SK-N-SH (cell line): ENCODE measurements around the gene METTL26. TPM values are rescaled to one million over a fixed set of nuclear protein-coding genes. Genes with fewer than 3 reads are reported as not detected.

Experiments used
- CTCF ChIA-PET: fragments of 300-600, 350-600 bp; formaldehyde crosslinking; extraction: SDS; loops from one replicate; lab custom pipeline; 2021; lab: Yijun Ruan, JAX
- POLR2A ChIA-PET: fragments of 350-600 bp; sonication (Branson Sonifier 250); formaldehyde crosslinking; extraction: SDS; loops from one replicate; lab custom pipeline; 2020; ENCODE audit warnings: antibody characterized with exemption, inconsistent platforms; lab: Yijun Ruan, JAX
- DNase-seq: peaks from one replicate; pipeline ENCODE4 v3.0.0; 2012
- H2AFZ ChIP-seq: fragments of 200-600 bp; sonication (generic); 2 replicates; pipeline ENCODE4 v1.8.1; 2016; ENCODE audit warnings: antibody characterized with exemption, mild to moderate bottlenecking, low read depth
- H3F3A ChIP-seq: fragments of 200-600 bp; sonication (generic); replicated peaks from 2 replicates; pipeline ENCODE3; 2016; ENCODE audit warnings: antibody characterized with exemption, mild to moderate bottlenecking; ENCODE audit not compliant: insufficient read depth
- H3K27ac ChIP-seq, 2 experiments: fragments of 200-500 bp in 1 of 2; fragments of 200-600 bp in 1 of 2; sonication (Bioruptor generic) in 1 of 2; sonication (generic), shearing (Covaris generic) in 1 of 2; 2 replicates each; pipeline versions ENCODE4 v1.5.1 to v1.6.1; 2014 to 2016; ENCODE audit warnings: low read depth in 2 of 2, inconsistent platforms in 1 of 2, low read length in 1 of 2, mild to moderate bottlenecking in 1 of 2, mixed read lengths in 1 of 2
- H3K27me3 ChIP-seq: fragments of 200-600 bp; sonication (generic), shearing (Covaris generic); 2 replicates; pipeline ENCODE4 v1.6.1; 2016; ENCODE audit warnings: mixed run types; ENCODE audit not compliant: insufficient read depth
- H3K36me3 ChIP-seq, 2 experiments: fragments of 200-500 bp in 1 of 2; fragments of 200-600 bp in 1 of 2; sonication (Bioruptor generic) in 1 of 2; sonication (generic) in 1 of 2; replicated peaks in 1 of 2; 2 replicates each; pipeline versions ENCODE3 to v1.5.1; 2014 to 2016; ENCODE audit warnings: low read length in 1 of 2, mild to moderate bottlenecking in 1 of 2; ENCODE audit not compliant: insufficient read depth in 2 of 2, control insufficient read depth in 1 of 2
- H3K4me1 ChIP-seq, 2 experiments: fragments of 200-500 bp in 1 of 2; fragments of 200-600 bp in 1 of 2; sonication (Bioruptor generic) in 1 of 2; sonication (generic), shearing (Covaris generic) in 1 of 2; 2 replicates each; pipeline versions ENCODE4 v1.5.1 to v1.6.1; 2014 to 2016; ENCODE audit warnings: low read depth in 1 of 2, low read length in 1 of 2, mixed run types in 1 of 2; ENCODE audit not compliant: insufficient read depth in 2 of 2, control insufficient read depth in 1 of 2
- H3K4me2 ChIP-seq: fragments of 200-600 bp; sonication (generic), shearing (Covaris generic); 2 replicates; pipeline ENCODE4 v1.6.1; 2017; ENCODE audit warnings: mixed run types
- H3K4me3 ChIP-seq, 2 experiments: fragments of 200-500 bp in 1 of 2; fragments of 200-600 bp in 1 of 2; sonication (Bioruptor generic) in 1 of 2; sonication (generic), shearing (Covaris generic) in 1 of 2; 2 replicates each; pipeline versions ENCODE4 v1.5.1 to v1.8.1; 2014 to 2016; ENCODE audit warnings: low read depth in 2 of 2, inconsistent platforms in 1 of 2, low read length in 1 of 2, mild to moderate bottlenecking in 1 of 2, mixed read lengths in 1 of 2, moderate library complexity in 1 of 2
- H3K79me2 ChIP-seq: fragments of 200-600 bp; sonication (generic); 2 replicates; pipeline ENCODE4 v1.8.1; 2017; ENCODE audit warnings: mild to moderate bottlenecking; ENCODE audit not compliant: insufficient read depth
- H3K9ac ChIP-seq: fragments of 200-600 bp; sonication (generic); 2 replicates; pipeline ENCODE4 v1.6.1; 2017; ENCODE audit warnings: mixed run types
- H3K9me2 ChIP-seq: fragments of 200-600 bp; sonication (generic); 2 replicates; pipeline ENCODE4 v1.6.1; 2017; ENCODE audit warnings: mixed run types
- H3K9me3 ChIP-seq: fragments of 200-600 bp; sonication (generic); 2 replicates; pipeline ENCODE4 v1.6.1; 2017; ENCODE audit warnings: mixed run types, mild to moderate bottlenecking, moderate library complexity
- H4K20me1 ChIP-seq: fragments of 200-600 bp; sonication (generic); 2 replicates; pipeline ENCODE4 v1.6.1; 2017; ENCODE audit warnings: mild to moderate bottlenecking, mixed run types; ENCODE audit not compliant: insufficient read depth
- ELF1 ChIP-seq: IDR thresholded peaks from 2 replicates; pipeline ENCODE4 v1.4.0; 2012
- FOXM1 ChIP-seq: IDR thresholded peaks from 2 replicates; pipeline ENCODE4 v1.4.0; 2012; ENCODE audit warnings: low read depth, mild to moderate bottlenecking
- GABPA ChIP-seq: IDR thresholded peaks from 2 replicates; pipeline ENCODE4 v1.4.0; 2012; ENCODE audit warnings: low read depth, mild to moderate bottlenecking
- MXI1 ChIP-seq: IDR thresholded peaks from 2 replicates; pipeline ENCODE4 v1.6.1; 2012; ENCODE audit warnings: mild to moderate bottlenecking, low read depth, low read length, improper control_type of control experiment
- NFIC ChIP-seq: IDR thresholded peaks from 2 replicates; pipeline ENCODE4 v1.4.0; 2012; ENCODE audit warnings: borderline replicate concordance
- NRF1 ChIP-seq: IDR thresholded peaks from 2 replicates; pipeline ENCODE4 v1.6.1; 2012; ENCODE audit warnings: low read depth, mild to moderate bottlenecking, low read length
- RAD21 ChIP-seq: IDR thresholded peaks from 2 replicates; pipeline ENCODE4 v1.6.1; 2012; ENCODE audit warnings: mild to moderate bottlenecking, low read length
- TAF1 ChIP-seq: IDR thresholded peaks from 2 replicates; pipeline ENCODE4 v1.6.1; 2012; ENCODE audit warnings: low read depth, mild to moderate bottlenecking, low read length, moderate library complexity, borderline replicate concordance
- TCF12 ChIP-seq: IDR thresholded peaks from 2 replicates; pipeline ENCODE4 v1.4.0; 2012
- WGBS: methylation state at CpG from one replicate; pipeline ENCODE4 v1.1.6; 2017; ENCODE audit warnings: low lambda C conversion rate; 5-methylcytosine and 5-hydroxymethylcytosine counted together
- polyA plus RNA-seq, 3 experiments: library from polyadenylated mRNA; depleted of rRNA; stranded (reverse); fragments of >200 nt; gene quantifications; 2 replicates each; pipeline ENCODE4 v1.2.3, GENCODE V29; 2012
- TF ChIP-seq, protein P1 (sequence below): fragments of 150-350 bp; IDR thresholded peaks from 2 replicates; pipeline ENCODE4 v1.6.1; 2017; ENCODE audit warnings: antibody characterized with exemption, low read length, low read depth, borderline replicate concordance
- TF ChIP-seq, protein P2 (sequence below): IDR thresholded peaks from 2 replicates; pipeline ENCODE4 v1.6.1; 2012; ENCODE audit warnings: mild to moderate bottlenecking, low read depth, low read length, moderate library complexity
- TF ChIP-seq, protein P3 (sequence below): IDR thresholded peaks from 2 replicates; pipeline ENCODE4 v1.4.0; 2012; ENCODE audit warnings: low read depth, borderline replicate concordance
- TF ChIP-seq, protein P4 (sequence below): fragments of 200-600 bp; sonication (generic); IDR thresholded peaks from 2 replicates; pipeline ENCODE4 v1.6.1; 2017; ENCODE audit warnings: antibody characterized with exemption, mild to moderate bottlenecking, moderate library complexity
- TF ChIP-seq, protein P5 (sequence below): fragments of 150-350 bp; IDR thresholded peaks from 2 replicates; pipeline ENCODE4 v1.6.1; 2016; ENCODE audit warnings: mild to moderate bottlenecking, low read depth, low read length
- TF ChIP-seq, protein P6 (sequence below): IDR thresholded peaks from 2 replicates; pipeline ENCODE4 v1.4.0; 2012; ENCODE audit warnings: low read depth, borderline replicate concordance

The METTL26 gene
- polyA plus RNA-seq, 1 of the 3 experiments (the other 2 are of a cell fraction) = 167 TPM

DNA sequence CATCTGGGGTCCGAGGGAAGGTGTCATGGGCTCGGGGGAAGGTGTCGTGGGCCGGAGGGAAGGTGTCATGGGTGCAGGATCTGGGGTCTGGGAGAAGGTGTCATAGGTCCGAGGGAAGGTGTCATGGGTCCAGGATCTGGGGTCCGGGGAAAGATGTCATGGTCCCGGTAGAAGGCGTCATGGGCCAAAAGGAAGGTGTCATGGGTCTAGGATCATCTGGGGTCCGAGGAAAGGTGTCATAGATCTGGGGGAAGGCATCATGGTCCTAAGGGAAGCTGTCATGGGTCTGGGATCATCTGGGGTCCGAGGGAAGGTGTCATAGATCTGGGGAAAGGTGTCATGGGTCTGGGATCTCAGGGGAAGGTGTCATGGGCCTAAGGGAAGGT lies 45.3 kb downstream of the METTL26 start:
- WGBS = 34% methylated on average over 10 of the region's 10 CpGs
- POLR2A ChIA-PET = interaction anchor here (1.0 kb wide), 1 partner anchor 46 kb away, joined by 4 read pairs; the partner anchor contains the start of gene METTL26
- CTCF ChIA-PET = interaction anchor here (0.8 to 1.3 kb wide), 6 partner anchors 10 to 57 kb away, joined by 3 to 7 read pairs (median 3); no protein-coding TSS in a partner anchor

More for the DNA sequence above, 45.3 kb downstream of the METTL26 start:
- Histone ChIP-seq H3K27me3 (no peaks in the 10 kb centered on the region), H3K4me1 (peaks cover 17 to 31% of the 10 kb centered on the region in 2 experiments; a peak in 2 of 4 replicates), H3K79me2 (peaks cover 76% of the 10 kb centered on the region), H3K36me3 (peaks cover 0 to 3% of the 10 kb centered on the region in 2 experiments), H2AFZ (no peak overlapping the region), H3K9ac (peak overlapping the region; percentile 81), H4K20me1 (peaks cover 45% of the 10 kb centered on the region), H3K4me2 (peak overlapping the region; percentile 100), H3F3A (peaks cover 20% of the 10 kb centered on the region), H3K27ac (no peak overlapping the region)
- TF ChIP-seq, protein P1, sequence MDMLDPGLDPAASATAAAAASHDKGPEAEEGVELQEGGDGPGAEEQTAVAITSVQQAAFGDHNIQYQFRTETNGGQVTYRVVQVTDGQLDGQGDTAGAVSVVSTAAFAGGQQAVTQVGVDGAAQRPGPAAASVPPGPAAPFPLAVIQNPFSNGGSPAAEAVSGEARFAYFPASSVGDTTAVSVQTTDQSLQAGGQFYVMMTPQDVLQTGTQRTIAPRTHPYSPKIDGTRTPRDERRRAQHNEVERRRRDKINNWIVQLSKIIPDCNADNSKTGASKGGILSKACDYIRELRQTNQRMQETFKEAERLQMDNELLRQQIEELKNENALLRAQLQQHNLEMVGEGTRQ = no peak
- TF ChIP-seq, protein P2, sequence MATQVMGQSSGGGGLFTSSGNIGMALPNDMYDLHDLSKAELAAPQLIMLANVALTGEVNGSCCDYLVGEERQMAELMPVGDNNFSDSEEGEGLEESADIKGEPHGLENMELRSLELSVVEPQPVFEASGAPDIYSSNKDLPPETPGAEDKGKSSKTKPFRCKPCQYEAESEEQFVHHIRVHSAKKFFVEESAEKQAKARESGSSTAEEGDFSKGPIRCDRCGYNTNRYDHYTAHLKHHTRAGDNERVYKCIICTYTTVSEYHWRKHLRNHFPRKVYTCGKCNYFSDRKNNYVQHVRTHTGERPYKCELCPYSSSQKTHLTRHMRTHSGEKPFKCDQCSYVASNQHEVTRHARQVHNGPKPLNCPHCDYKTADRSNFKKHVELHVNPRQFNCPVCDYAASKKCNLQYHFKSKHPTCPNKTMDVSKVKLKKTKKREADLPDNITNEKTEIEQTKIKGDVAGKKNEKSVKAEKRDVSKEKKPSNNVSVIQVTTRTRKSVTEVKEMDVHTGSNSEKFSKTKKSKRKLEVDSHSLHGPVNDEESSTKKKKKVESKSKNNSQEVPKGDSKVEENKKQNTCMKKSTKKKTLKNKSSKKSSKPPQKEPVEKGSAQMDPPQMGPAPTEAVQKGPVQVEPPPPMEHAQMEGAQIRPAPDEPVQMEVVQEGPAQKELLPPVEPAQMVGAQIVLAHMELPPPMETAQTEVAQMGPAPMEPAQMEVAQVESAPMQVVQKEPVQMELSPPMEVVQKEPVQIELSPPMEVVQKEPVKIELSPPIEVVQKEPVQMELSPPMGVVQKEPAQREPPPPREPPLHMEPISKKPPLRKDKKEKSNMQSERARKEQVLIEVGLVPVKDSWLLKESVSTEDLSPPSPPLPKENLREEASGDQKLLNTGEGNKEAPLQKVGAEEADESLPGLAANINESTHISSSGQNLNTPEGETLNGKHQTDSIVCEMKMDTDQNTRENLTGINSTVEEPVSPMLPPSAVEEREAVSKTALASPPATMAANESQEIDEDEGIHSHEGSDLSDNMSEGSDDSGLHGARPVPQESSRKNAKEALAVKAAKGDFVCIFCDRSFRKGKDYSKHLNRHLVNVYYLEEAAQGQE = no peak
- TF ChIP-seq NRF1 = no peak
- no peak for TF ChIP-seq TCF12
- TF ChIP-seq, protein P3, sequence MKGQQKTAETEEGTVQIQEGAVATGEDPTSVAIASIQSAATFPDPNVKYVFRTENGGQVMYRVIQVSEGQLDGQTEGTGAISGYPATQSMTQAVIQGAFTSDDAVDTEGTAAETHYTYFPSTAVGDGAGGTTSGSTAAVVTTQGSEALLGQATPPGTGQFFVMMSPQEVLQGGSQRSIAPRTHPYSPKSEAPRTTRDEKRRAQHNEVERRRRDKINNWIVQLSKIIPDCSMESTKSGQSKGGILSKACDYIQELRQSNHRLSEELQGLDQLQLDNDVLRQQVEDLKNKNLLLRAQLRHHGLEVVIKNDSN = no peak
- TF ChIP-seq FOXM1 = no peak
- TF ChIP-seq, protein P4, sequence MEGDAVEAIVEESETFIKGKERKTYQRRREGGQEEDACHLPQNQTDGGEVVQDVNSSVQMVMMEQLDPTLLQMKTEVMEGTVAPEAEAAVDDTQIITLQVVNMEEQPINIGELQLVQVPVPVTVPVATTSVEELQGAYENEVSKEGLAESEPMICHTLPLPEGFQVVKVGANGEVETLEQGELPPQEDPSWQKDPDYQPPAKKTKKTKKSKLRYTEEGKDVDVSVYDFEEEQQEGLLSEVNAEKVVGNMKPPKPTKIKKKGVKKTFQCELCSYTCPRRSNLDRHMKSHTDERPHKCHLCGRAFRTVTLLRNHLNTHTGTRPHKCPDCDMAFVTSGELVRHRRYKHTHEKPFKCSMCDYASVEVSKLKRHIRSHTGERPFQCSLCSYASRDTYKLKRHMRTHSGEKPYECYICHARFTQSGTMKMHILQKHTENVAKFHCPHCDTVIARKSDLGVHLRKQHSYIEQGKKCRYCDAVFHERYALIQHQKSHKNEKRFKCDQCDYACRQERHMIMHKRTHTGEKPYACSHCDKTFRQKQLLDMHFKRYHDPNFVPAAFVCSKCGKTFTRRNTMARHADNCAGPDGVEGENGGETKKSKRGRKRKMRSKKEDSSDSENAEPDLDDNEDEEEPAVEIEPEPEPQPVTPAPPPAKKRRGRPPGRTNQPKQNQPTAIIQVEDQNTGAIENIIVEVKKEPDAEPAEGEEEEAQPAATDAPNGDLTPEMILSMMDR = no peak
- TF ChIP-seq GABPA = no peak
- TF ChIP-seq MXI1 = no peak
- TF ChIP-seq, protein P5, sequence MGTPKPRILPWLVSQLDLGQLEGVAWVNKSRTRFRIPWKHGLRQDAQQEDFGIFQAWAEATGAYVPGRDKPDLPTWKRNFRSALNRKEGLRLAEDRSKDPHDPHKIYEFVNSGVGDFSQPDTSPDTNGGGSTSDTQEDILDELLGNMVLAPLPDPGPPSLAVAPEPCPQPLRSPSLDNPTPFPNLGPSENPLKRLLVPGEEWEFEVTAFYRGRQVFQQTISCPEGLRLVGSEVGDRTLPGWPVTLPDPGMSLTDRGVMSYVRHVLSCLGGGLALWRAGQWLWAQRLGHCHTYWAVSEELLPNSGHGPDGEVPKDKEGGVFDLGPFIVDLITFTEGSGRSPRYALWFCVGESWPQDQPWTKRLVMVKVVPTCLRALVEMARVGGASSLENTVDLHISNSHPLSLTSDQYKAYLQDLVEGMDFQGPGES = no peak
- TF ChIP-seq ELF1 = no peak
- TF ChIP-seq TAF1 = no peak
- TF ChIP-seq, protein P6, sequence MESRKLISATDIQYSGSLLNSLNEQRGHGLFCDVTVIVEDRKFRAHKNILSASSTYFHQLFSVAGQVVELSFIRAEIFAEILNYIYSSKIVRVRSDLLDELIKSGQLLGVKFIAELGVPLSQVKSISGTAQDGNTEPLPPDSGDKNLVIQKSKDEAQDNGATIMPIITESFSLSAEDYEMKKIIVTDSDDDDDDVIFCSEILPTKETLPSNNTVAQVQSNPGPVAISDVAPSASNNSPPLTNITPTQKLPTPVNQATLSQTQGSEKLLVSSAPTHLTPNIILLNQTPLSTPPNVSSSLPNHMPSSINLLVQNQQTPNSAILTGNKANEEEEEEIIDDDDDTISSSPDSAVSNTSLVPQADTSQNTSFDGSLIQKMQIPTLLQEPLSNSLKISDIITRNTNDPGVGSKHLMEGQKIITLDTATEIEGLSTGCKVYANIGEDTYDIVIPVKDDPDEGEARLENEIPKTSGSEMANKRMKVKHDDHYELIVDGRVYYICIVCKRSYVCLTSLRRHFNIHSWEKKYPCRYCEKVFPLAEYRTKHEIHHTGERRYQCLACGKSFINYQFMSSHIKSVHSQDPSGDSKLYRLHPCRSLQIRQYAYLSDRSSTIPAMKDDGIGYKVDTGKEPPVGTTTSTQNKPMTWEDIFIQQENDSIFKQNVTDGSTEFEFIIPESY = no peak
- no peak for TF ChIP-seq RAD21
- TF ChIP-seq NFIC = no peak
- TF ChIP-seq, all 33 proteins: peak for 0
- H3K9me2 ChIP-seq = no peaks in the 10 kb centered on the region
- DNase-seq = no peak
- peak overlapping the region; percentile 82 to 89 for H3K4me3 ChIP-seq
- no peaks in the 10 kb centered on the region for H3K9me3 ChIP-seq
